Left colon (tissue), 2 donors: Measurements from ENCODE around the gene CLASRP. TPM values are rescaled to one million over a fixed set of nuclear protein-coding genes. Genes with fewer than 3 reads are reported as not detected.
"Not testable (repeated sequence)": the region's sequence is repeated elsewhere in the genome, so short reads cannot be mapped to it uniquely, and the experiment has no call there.

Experiments used
- ATAC-seq: fragments of 200-7000 bp; cut with Tn5 transposase; one replicate; pipeline ENCODE4 v1.9.1; 2020; ENCODE audit warnings: mild to moderate bottlenecking, moderate library complexity
- DNase-seq, 2 donors: peaks; one replicate each; pipeline ENCODE4 v3.0.0-alpha.2; 2020
- intact Hi-C, 2 donors: fragments of 100-400 bp; cut with DNase I in 1 of 2; cut with micrococcal nuclease in 1 of 2; formaldehyde crosslinking; loops; one replicate each; pipeline versions ENCODE4 v1.11.2 to v1.14.0; 2022; cut with DNase I, micrococcal nuclease
- total RNA-seq, 2 donors: library from RNA; stranded (reverse); fragmentation: NEBNext Ultra II Directional; extraction: Animal tissue kit (Norgen Biotek cat#: 25700); gene quantifications; one replicate each; pipeline ENCODE4 v1.2.1, GENCODE V29; 2021
- donor health status: DM: no; HTN: no; CAD: no.
- donor health status: DM: yes; HTN: yes; CAD: no.

Gene CLASRP
- total RNA-seq, 2 donors from 2014 or later: 65.3 to 92.8 TPM

DNA sequence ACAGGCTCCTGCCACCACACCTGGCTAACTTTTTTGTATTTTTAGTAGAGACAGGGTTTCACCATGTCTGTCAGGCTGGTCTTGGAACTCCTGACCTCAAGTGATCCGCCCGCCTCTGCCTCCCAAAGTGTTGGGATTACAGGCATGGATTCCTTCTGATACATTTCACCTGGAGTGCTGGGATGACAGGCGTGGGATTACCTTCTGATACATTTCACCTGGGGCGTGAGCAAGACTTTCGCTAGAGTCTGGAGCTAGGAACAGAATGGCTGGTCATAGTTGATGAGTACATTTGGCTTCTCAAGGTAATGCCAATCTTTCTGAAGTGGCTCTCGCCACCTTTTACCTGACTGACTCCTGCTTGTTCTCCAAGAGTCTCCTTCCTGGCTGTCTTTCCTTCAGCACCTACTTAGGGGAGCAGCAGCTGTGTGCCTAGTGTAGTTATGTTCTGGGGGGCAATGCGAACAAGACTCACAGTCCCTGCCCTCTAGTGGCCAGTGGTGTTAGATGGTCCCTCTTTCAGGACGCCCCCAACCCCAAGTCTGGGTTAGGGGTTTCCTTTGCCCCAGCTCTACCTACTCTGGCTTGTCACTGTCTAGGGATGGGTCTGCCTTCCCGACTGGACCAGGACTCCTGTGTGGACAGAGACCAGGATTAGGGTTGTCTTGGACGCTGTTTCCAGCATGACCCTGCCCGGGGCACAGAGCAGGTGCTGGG is 73.4 kb downstream of the CLASRP start:
- DNase-seq: no peak
- intact Hi-C loops: no loop called here
- ATAC-seq: no peak

DNA sequence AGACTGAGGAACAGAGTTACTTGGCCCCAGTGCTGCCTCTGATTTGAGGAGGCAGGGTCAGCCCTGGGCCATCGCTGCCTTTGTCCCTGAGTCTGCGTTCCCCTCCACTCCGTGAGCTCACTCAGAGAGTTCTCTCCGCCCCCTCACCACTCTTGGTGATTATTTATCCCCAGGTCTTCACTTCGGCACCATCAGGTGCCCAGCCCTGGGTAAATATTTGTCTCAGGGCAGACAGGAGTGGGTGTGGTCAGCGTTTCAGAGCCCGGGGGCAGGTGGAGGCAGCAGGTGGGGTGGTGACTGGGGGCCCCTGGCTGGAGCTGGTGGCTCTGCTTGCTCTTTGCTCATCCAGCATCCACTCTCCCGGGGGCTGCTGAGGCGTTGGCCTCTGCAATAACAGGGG is 74.8 kb downstream of the CLASRP start:
- intact Hi-C loops: no loop called here
- peak; percentile 74 to 75 for DNase-seq
- peak; percentile 87 for ATAC-seq

DNA sequence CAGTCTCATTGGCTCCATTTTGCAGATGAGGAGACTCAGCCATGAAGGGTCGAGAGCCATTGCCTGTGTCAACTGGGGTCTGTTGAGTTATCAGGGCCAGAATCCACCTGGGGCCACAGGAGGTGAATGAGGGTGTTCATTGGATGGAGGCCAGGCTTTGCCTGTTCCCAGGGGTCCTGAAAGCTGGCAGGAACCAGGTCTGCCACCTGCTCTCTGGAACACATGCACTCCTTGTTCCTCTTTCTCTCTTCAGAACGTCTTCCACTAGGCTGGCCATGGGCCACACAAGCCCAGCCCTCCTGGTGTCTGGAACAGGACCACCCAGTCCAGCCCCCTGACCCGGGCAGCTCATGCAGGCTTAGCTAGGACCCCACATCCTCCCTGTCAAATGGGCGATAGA is 75.3 kb downstream of the CLASRP start:
- no peak for DNase-seq
- intact Hi-C loops: no loop called here
- no peak for ATAC-seq

DNA sequence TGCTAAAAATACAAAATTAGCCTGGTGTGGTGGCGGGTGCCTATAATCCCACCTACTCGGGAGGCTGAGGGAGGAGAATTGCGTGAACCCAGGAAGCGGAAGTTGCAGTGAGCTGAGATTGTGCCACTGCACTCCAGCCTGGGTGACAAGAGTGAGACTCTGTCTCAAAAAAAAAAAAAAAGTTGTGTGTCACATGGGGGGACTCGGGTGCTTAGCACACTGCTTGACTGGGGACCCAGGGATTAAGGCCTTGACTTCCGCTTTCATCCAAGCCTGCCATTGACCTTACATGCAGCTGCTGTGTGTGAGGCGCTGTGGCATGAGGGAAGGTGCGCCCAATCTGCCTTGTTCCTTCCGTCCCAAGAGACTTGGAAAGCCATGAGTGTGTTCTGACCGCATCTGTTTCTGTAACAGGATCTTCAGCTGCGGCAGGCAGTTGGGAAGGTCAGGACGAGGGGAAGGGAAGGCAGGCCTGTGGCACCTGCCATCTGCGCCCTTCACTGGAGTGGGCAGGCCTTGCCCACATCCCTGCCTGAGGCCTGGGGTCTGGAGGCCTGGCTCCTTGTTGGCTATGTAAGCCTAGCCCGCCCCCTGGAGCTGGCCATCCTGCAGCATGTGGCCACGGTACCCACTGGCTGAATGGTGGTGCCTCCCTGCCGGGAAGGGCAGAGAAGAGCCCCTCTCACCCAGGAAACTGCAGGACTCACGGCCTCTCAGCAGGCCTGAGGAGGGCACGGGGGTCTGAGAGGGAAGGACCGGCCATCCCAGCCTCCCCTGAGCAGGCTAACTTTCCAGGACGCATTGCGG is 77.2 kb downstream of the CLASRP start:
- intact Hi-C loops: no loop called here
- DNase-seq (no peak), ATAC-seq (no peak)

DNA sequence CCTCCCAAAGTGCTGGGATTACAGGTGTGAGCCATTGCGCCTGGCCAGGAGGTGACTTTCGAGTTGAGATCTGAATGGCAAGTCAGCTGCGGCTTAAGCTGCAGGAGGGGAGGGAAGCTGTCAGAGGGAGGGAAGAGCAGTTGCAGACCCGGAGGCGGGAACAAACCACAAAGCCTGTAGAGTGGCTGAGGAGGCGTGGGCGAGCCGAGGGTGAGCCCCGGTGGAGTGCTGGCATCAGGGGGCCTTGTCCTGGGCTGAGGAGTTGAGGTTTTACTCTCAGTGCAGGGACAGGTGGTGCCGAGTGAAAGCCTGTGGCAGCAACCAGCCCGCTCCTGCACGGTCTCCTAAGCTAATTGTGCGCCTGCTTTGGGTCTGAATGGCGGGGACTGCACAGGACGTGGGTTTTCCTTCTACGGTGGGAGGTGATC is 78.3 kb downstream of the CLASRP start:
- peak in 1 of 2 donors; percentile 39 for DNase-seq
- intact Hi-C loops: no loop called here
- no peak for ATAC-seq

DNA sequence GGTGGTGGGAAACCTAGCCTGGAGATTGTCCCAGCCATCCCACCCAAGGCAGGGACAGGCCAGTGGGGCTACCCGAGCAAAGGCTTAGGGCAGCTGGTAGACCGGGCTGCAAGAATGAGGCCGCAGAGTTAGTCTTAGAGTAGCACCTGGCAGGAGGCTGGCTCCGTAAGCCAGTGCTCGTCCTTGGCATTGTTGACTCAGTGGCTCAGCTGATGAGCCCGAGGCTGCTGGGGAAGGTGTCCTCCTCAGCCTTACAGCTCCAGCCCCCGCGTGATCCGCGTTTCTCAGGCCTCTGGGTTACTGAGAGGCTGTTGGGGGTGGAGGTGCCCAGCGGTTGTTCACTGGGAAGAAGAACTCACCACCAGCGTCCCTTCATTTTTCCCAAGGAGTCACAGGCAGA is 78.8 kb downstream of the CLASRP start:
- intact Hi-C loops: no loop called here

DNA sequence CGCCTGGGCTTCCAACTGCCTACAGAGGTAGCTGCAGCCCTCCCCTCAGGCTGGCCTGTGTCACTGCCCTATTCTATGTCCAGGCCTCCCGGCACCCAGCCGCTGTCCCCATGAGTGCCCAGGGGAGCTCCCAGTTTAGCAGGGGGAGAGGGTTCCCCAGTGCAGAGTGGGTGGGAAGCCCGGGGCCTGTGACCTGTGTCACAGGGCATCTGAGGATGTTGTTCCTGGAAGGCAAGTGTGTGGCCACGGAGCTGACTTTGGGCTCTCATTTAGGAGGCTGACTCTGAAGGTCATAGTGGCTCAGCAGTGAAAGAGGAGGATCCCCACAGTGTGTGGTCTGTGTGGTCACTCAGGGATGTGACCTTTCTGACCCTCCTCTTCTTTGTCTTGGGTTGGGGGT is 79.3 kb downstream of the CLASRP start:
- DNase-seq (no peak), ATAC-seq (no peak)
- intact Hi-C loops: no loop called here

More for the DNA sequence above, 78.8 kb downstream of the CLASRP start:
- DNase-seq: peak in 1 of 2 donors; percentile 26
- ATAC-seq: peak; percentile 23

DNA sequence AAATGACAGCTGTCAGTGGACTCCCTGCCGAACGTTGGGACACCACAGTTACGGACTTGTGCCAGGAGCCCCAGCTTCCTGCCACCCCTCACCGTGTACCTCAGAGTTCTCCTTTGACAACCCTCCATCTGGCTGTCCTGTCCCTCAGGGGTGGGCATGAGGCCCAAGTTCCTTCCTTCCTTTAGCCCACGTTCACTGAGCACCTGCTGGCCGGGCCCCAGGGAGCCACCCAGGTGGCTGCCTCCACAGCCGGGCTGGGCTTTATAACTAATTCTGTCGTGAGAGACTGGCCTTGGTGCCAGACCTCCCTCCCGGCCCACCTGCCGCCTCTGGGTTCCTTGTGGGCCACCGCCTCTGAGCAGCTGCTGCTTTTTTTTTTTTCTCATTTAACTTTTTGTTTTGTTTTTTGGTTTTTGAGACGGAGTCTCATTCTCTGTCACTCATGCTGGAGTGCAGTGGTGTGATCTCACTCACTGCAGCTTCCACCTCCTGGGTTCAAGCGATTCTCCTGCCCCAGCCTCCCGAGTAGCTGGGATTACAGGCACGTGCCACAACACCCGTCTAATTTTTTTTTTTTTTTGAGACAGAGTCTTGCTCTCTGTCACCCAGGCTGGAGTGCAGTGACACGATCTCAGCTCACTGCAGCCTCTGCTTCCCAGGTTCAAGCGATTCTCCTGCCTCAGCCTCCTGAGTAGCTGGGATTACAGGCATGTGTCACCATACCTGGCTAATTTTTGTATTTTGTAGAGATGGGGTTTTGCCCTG is 79.9 kb downstream of the CLASRP start:
- intact Hi-C loops: not testable (repeated sequence)
- ATAC-seq (peak; percentile 50), DNase-seq (peak in 1 of 2 donors; percentile 58)

DNA sequence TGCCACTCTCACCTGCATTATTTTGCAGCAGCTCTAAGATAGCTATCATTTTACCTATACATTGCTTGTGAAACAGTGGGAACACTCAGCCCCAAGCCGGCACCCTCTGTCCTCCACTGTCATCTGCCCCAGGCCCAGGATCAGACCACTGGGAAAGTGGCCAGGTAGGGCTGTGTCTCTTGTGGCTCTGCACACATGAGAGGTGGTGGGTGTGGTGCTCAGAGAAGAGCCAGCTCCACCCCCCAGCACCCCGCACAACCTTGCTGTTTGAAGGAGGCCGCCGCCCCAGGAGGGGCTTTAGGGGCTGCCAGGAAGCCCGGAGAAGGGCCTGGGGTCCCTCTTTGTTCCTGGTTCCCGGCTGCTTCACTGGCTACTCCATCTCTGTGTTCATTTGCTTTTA is 80.7 kb downstream of the CLASRP start:
- peak in 1 of 2 donors; percentile 62 for DNase-seq
- ATAC-seq: peak; percentile 64
- intact Hi-C loops: no loop called here

Other genes with a start within 250 kb of the CLASRP start
- gene BCAM, start 229.9 kb upstream of the CLASRP start, total RNA-seq: 10 to 100 TPM; 21.4 to 21.7 TPM
- gene NECTIN2, start 192.7 kb upstream of the CLASRP start, total RNA-seq: 100 to 1,000 TPM; 112 to 125 TPM
- 10 to 100 TPM; 48.7 to 80.0 TPM for gene TOMM40, start 147.8 kb upstream of the CLASRP start, total RNA-seq
- gene APOE, start 133.2 kb upstream of the CLASRP start, total RNA-seq: 10 to 100 TPM; 14.6 to 88.2 TPM
- gene APOC1, start 124.4 kb upstream of the CLASRP start, total RNA-seq: 10 to 100 TPM in 1 of 2 donors, 1 to 10 TPM in 1; 2.8 to 23.8 TPM
- gene APOC4, start 96.8 kb upstream of the CLASRP start, total RNA-seq: not detected
- gene APOC2, start 93.0 kb upstream of the CLASRP start, total RNA-seq: 1 to 10 TPM in 1 of 2 donors, not detected in 1; 4.4 TPM
- gene CLPTM1, start 83.7 kb upstream of the CLASRP start, total RNA-seq: 100 to 1,000 TPM; 113 to 129 TPM
- gene RELB, start 37.6 kb upstream of the CLASRP start, total RNA-seq: 10 to 100 TPM; 11.8 to 40.9 TPM
- 1 to 10 TPM; 4.0 to 6.1 TPM for gene ZNF296, start 37.4 kb downstream of the CLASRP start, total RNA-seq
- 10 to 100 TPM; 18.1 to 22.8 TPM for gene GEMIN7, start 40.2 kb downstream of the CLASRP start, total RNA-seq
- 10 to 100 TPM; 31.6 to 33.1 TPM for gene PPP1R37, start 54.1 kb downstream of the CLASRP start, total RNA-seq
- gene NKPD1, start 121.9 kb downstream of the CLASRP start, total RNA-seq: under 1 TPM; 0.08 to 0.15 TPM
- gene TRAPPC6A, start 139.2 kb downstream of the CLASRP start, total RNA-seq: 10 to 100 TPM; 45.0 to 46.9 TPM
- gene BLOC1S3, start 139.7 kb downstream of the CLASRP start, total RNA-seq: 10 to 100 TPM; 11.2 to 13.5 TPM
- 1 to 10 TPM; 1.3 to 1.4 TPM for gene EXOC3L2, start 206.4 kb downstream of the CLASRP start, total RNA-seq
- gene MARK4, start 212.2 kb downstream of the CLASRP start, total RNA-seq: 10 to 100 TPM; 18.0 to 24.7 TPM